T1000 (cell line): ENCODE data around the gene PYGB.
A peak's percentile ranks its signal among the peaks of the same experiment; 100 is the strongest.

Experiments used
- DNase-seq: peaks from one replicate; lab custom pipeline; 2025; ENCODE audit warnings: mixed read lengths; lab: John Stamatoyannopoulos, UW

The PYGB gene

GRCh38 chr20:25247956-25248785, at the start of gene PYGB:
Gene PYGB (plus strand): TSS chr20:25248085. CDS start chr20:25248179, 94 bp downstream.
- DNase-seq: peak; percentile 65

DNA sequence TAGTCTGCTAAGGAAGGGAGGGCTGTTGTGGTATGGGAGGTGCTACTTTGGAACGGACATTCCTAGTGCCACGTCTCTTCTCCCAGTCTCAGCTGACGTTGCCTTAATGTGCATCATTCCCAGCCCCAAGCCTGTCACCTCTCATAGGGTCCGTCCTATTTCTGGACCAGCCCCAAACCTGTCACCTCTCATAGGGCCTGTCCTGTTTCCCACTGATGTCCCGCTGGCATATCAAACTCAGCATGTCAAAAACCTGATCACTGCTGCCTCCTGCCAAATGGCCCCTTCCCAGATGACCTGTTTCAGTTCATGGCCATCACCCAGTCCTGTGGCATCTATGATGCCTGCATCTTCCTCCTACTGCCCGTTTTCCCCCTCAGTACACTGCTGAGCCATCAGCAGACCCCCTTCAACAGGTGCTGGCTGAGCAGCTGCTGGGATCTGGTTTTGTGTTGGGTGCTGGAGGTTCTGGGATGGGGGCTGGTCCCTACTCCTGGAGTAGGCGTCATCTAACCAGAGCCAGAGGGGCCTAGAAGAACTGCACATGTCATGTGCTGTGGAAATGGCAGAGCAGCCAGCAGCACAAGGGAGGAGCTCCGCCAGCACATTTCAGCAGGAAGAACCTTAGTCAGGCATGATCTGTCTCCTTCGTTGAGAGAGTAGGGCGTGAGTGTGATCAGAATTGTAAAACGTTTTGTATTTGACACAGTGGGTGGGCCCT, 49.1 kb upstream of the PYGB start:
- no peak for DNase-seq

GRCh38 chr20:25199473-25200260, 48.2 kb upstream of the PYGB start:
- no peak for DNase-seq

- DNase-seq: no peak
Observed at GRCh38 chr20:25203089-25203488, 44.8 kb upstream of the PYGB start.

GRCh38 chr20:25203871-25204320, 44.0 kb upstream of the PYGB start:
- DNase-seq: no peak

DNA sequence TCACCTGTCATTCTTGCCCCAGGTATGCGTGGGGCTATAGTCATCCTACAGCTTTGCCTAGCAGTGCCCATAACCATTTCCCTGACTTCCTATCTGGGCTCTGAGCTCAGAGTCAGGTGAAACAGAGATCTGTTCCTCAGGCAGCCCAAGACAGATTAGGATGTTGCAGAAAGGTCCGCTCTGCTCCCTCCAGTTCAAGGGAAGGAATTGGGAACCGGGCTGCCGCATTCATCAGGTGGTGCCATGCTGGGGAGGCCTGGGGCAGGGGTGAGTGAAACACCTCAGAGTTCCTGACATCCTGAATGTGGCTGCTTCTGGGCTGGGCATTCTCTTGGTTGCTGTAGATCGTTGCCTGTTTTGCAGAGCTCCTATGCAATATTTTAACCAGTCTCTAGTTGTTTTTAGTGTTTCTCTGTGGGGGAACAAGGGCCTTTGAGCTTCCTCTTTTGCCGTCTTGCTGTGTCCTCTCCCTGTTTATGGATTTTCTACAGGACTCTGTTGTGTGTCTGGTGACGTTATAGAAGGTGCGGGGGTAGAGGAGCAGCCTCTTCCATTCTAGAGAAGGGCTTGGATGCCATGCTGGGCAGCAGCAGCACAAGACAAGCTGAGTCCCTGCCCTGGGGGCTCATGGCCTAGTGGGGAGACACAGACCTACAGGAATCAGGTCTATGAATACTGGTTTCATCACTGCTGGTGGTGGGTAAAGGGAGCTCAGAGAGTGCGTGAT, 43.2 kb upstream of the PYGB start:
- DNase-seq: no peak

DNA sequence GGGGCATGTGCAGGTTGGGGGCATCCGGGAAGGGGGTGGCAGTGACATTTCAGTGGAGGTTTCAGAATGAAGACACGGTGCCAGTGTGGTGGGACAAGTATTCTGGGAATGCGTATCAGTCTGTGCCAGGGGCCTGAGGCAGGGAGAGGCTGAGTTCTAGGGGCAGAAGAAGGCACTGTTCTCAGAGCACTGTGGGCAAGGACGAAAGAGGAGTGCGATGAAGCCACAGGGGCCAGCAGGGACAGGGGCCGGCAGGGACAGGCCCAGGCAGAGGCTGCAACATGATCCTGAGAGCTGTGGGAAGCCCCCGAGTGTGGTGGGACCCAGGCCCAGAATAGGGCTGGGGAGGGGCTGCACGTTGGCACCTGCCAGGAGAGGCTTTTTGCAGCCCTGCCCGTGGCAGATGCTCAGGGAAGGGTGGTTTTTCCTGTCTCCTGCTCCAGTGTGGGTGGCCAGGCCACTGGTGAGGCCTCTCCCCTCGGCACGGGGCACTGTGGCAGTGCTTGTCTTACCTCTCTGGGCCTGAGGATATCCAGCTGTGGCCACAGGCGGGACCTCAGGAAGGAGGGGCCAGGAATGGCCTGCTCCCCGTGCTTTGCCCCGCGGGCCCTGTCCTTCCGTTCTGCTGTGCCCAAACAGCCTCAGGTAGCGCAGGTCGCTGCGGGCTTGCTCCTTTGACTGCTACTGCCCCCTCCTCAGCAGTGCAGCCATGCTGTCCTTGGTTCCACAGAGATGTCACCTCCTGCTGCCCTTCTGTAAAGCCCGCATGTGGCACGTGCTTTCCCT, 42.4 kb upstream of the PYGB start:
- DNase-seq: no peak

GRCh38 chr20:25206063-25206403, 41.9 kb upstream of the PYGB start:
- no peak for DNase-seq

DNA sequence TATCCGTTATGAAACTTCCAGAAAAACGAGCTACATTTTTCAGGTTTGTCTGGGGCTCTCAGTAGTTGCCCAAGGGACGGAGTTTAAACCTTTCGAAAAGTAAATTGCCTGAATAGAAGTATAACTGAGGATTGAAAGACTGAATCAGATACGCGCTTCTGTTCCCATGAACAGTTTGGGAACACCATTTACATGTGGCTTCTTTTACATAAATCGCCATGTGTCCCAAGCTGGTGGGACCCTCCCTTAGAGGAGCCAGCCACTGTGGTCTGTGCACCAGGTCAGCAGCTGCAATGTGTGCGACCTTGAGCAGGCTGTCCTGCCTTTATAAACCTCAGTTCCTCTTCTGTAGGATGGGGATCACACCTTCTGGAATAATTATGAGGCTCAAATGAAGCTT, 41.3 kb upstream of the PYGB start:
- DNase-seq: no peak

DNA sequence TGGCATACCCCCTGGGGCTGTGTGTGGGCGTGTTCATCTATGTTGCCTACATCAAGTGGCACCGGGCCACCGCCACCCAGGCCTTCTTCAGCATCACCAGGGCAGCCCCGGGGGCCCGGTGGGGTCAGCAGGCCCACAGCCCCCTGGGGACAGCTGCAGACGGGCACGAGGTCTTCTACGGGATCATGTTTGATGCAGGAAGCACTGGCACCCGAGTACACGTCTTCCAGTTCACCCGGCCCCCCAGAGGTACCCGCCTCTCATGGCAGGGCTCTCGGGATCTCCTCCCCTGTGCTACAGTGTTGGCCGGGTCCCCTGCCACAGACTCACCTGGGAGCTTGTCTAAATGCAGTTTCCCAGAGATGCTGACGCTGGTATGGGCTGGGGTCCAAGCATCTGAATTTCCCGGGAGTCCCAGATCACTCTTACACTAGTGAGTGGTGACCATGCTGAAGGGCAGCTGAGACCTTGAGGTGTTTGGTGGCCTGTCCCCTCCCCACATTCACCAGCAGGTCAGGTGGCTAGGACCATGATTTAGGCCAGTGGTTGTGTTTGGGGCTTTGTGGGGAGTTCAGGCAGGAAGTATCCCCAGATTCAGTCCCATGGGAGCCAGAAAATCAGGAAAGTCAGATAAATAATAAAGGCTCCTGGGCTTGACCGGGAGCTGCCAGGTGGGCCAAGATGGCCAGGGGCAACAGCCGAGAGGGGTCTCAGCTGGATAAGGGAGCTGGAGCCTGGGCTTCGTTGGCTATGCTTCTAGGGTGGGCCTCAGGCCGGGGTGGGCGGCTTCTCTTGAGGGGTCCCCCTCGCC, 40.5 kb upstream of the PYGB start:
- no peak for DNase-seq

GRCh38 chr20:25207960-25208534, 39.8 kb upstream of the PYGB start:
- DNase-seq: no peak

- no peak for DNase-seq
Observed at GRCh38 chr20:25209400-25209799, 38.5 kb upstream of the PYGB start.

DNA sequence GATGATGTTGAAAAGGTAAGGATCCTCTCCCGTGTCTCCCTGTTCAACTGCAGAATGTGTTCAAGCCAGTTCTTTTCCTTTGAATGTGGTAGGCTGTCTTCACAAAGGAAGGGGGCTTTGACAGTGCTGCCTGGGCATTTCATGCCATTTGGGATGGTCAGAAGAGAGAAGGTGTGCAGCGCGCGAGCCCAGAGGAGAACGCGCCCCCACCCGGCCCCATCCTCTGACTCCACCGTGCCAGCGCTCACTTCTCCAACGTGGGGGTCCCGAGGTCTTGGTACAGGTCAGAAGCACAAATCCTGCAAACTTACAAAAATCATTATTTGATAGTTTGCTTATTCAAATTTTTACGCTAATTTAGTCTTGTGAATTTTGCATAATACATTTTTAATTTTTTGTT, 38.0 kb upstream of the PYGB start:
- DNase-seq: no peak

DNA sequence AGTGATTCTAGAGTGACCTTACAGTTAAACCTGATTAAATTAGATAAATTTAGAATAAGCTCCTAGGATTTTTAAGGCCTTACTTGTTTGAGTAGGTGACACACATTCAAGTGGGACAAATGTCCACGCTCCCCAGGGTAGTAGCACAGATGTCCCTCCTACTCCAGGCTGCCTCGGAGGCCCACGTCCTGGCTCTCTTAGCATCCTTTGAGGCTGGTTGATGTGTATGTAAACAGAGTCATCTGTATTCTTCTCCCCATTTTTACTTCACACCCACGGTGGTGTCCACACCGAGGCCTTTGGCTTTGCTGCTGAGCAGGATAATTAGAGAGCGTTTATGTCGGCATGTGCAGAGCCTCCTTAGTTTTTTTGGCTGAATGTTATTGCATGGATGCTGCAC, 36.6 kb upstream of the PYGB start:
- DNase-seq: no peak

- DNase-seq: no peak
Observed at GRCh38 chr20:25212242-25212641, 35.6 kb upstream of the PYGB start.

DNA sequence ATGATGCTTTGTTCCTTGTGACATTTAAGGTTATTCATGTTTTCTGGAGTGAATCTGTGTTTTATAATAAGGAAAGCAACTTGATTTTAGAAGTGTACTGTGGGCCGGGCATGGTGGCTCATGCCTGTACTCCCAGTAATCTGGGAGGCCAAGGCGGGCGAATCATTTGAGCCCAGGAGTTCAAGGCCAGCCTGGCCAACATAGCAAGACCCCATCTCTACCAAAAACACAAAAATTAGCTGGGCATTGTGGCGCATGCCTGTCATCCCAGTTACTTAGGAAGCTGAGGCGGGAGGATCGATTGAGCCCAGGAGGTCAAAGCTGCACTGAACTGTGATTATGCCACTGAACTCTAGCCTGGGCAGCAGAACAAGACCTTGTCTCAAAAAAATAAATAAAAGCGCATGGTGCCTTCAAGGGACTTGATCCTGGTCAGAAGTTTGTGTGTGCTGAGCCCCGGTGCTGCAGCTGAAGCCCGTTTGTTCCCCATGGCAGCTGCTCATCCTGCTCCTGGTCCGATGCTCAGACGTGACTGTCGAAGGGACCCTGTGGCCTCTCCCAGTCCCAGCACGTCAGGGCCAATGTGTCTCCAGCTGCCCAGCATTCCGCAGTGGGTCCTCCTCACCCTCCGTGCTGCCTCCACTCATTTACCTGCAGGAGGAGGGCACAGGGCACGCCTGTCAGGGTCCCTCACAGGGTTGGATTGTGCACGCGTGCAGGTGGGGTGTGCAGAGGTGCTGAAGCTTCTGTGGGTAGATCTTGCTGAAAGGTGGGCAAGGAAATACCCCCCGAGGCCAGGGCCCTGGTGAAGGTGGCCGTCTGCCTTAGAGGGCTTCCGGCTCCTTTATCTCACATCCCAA, 34.1 kb upstream of the PYGB start:
- DNase-seq: no peak

- DNase-seq: no peak
Observed at GRCh38 chr20:25214426-25214790, 33.5 kb upstream of the PYGB start.

- no peak for DNase-seq
Observed at GRCh38 chr20:25214819-25215218, 33.1 kb upstream of the PYGB start.

GRCh38 chr20:25215521-25215920, 32.4 kb upstream of the PYGB start:
- no peak for DNase-seq
